HG03159 (cell line): ENCODE results near the gene KIF1A.

ENCODE experiments used
- ATAC-seq: cut with Tn5 transposase; IDR thresholded peaks from one replicate; pipeline ENCODE4 v1.9.1; 2021; ENCODE audit warnings: mild to moderate bottlenecking, moderate library complexity; ENCODE audit not compliant: unreplicated experiment

Gene KIF1A

GRCh38 chr2:240722376-240722775 lies 97.6 kb downstream of the KIF1A start:
- no peak for ATAC-seq

GRCh38 chr2:240721596-240722180 lies 98.3 kb downstream of the KIF1A start:
- no peak for ATAC-seq

DNA sequence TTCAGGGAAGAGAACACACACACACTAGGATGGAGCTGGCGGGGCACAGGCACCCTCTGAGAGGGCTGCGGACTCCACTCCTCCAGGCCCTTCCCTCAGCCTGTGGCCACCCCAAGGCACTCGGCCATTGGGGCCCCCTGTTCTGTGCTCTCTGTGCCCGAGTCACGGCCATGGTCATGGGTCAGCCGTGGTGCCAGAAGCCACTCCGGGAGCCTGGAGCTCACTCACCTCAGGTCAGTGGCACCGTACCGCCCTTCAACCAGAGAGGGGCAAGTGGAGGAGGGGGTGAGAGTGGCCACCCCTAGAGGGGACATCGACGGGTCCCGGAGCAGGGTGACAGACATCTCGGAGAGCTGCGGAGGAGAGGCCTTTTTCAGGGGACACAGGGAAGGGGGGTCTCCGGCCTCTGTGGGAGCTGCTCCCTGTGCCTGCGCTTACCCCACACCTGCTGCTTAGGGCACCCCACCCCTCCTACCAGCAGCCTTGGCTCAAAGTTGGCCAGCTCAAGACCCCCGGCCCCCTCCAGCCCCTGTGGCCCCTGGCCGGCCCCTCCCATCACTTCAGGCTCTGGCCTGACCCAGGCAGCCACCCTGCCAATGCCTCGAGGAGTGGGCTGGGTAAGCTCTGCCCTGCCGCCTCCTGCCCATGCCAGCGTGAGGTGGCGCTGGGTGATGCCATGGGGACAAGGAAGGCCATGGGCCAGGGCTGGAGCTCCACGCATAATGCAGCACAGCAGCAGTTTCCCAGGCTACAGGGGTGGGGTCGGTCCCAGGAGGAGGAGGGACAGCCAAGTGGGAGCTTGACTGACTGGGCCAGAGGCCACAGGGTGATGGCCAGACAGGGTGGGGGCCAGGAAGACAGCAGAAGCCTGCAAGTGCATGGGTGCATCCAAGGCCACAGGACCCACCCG lies 99.1 kb downstream of the KIF1A start:
- no peak for ATAC-seq

DNA sequence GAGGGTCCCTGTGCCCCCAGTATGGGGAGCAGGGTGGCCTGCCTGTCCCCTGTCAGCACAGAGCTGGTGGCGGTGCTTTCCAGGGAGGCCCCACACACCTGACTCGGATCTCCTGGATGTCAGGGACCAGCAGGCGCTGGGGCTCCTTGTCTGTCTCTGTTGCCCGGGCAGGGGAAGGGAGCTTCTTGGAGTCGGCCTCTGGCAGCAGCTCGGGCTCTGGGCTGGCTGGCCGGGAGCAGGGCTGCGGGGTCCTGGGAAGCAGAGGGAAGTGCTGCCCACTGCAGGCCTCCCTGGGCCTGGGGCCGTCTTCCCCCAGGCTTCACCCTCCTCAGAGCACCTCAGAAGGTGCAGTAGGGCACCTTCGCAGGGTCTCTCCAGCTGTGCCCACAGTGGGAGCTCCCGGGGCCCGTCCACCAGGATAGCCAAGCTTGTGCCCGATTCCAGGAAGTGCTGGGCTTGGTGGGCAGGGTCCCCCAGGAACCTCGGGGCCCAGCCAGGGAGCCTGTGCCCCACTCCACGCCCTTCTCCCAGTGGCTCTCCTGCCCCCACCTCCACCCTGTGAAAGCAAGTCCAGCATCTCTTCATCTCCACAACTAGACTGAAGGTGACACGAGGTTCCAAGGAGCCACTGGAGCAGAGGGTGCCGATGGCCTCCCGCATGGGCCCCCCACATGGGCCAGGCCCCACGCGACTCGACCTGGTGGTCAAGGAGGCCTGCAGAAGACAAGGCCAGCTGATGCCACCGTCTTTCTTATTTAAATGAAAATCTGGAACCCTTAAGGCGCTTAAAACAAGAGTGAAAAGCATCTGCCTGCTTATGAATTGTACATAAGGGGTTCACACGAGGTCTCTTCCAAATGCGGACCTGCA lies 100.1 kb downstream of the KIF1A start:
- no peak for ATAC-seq

- no peak for ATAC-seq
Observed at GRCh38 chr2:240718896-240719490, 101.0 kb downstream of the KIF1A start.

- no peak for ATAC-seq
Observed at GRCh38 chr2:240717681-240718581, 102.1 kb downstream of the KIF1A start.

GRCh38 chr2:240717181-240717641 lies 102.8 kb downstream of the KIF1A start:
- ATAC-seq, result no peak

GRCh38 chr2:240716130-240716798 lies 103.8 kb downstream of the KIF1A start:
- ATAC-seq, result no peak

- no peak for ATAC-seq
Observed at GRCh38 chr2:240714747-240715725, 105.0 kb downstream of the KIF1A start.

GRCh38 chr2:240713928-240714746 lies 105.9 kb downstream of the KIF1A start:
- ATAC-seq, result no peak

GRCh38 chr2:240713071-240713927 lies 106.7 kb downstream of the KIF1A start:
- ATAC-seq, result no peak

GRCh38 chr2:240712121-240712520 lies 107.9 kb downstream of the KIF1A start:
- no peak for ATAC-seq

DNA sequence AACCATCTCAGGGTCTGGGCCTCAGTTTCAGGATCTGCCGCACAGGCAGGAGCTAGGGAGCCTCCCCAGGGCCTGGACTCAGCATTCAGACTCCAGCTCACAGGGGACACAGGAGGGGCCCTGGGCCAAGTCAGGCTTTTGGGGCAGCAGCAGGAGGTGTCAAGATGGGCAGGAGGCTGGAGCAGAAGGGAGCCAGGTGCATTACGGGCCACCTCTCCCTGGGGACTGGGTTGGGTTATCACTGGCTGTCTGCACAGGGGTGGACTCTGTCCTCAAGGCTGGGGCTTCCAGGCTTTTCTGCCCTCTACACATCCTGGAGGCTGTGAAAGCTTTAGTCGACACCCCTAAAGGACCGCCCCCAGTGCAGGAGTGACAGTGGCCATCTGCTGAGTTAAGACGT lies 108.3 kb downstream of the KIF1A start:
- no peak for ATAC-seq

DNA sequence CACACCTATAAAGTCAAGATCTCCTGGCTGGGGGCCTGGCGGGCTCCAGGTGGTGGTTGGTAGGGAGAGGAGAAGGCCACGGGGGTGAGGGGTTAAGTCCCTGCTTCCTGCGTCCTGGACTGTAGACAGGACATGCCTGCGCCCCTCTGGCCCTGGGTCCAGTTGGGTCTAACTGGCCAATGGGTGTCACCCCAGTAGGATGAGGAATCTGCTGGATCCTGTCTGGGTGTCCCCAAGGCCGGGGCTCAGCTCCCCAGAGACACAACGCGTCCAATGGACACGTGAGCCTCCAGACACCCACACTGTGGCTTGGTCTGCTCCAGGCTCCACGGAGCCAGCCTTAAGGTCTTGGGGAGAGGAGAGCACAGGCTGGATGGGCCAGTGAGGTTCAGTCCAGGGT lies 108.7 kb downstream of the KIF1A start:
- ATAC-seq, result no peak

DNA sequence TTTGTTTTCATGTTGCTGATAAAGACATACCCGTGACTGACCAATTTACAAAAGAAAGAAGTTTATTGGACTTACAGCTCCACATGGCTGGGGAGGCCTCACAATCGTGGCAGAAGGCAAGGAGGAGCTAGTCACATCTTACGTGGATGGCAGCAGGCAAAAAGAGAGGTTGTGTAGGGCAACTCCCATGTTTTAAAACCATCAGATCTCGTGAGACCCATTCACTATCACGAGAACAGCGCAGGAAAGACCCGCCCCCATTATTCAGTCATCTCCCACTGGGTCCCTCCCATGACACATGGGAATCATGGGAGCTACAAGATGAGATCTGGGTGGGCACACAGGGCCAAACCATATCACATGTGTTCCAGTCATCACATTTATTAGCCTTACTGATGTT lies 111.6 kb downstream of the KIF1A start:
- no peak for ATAC-seq

DNA sequence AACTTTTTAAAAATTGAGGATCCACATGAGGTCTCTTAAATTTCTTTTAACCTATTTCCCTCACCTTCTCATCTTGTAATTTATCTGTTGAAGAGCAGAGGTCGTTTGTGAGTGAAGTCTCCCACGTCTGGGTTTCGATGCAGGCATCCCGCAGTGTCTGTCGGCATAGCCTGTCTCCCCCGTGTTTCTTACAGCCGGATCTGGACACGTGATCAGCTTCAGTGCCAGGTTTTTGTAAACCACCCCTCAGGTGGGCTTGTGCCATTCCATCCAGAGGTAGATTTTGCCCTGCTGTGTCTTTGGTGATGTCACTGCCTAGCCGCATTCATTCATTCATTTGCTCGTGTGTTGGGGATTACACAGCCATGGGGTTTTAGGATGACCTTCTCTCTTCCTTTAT lies 112.2 kb downstream of the KIF1A start:
- no peak for ATAC-seq
